Epidermal melanocyte (primary cell): ENCODE measurements around the gene SMIM44.
A peak's percentile ranks its signal among the peaks of the same experiment; 100 is the strongest.

ENCODE experiments used
- DNase-seq: peaks from one replicate; pipeline ENCODE4 v3.0.0; 2011; ENCODE audit warnings: low spot score; ENCODE audit not compliant: insufficient read length

Gene SMIM44

GRCh38 chr19:3441986-3442329 lies 41.3 kb downstream of the SMIM44 start:
- DNase-seq = no peak

GRCh38 chr19:3441089-3441985 lies 41.9 kb downstream of the SMIM44 start:
- DNase-seq = no peak

GRCh38 chr19:3440082-3440481 lies 43.2 kb downstream of the SMIM44 start:
- no peak for DNase-seq

- DNase-seq = peak; percentile 98
Observed at GRCh38 chr19:3434630-3435553, 48.3 kb downstream of the SMIM44 start.

- DNase-seq = no peak
Observed at GRCh38 chr19:3433805-3434540, 49.3 kb downstream of the SMIM44 start.

GRCh38 chr19:3433313-3433712 lies 49.9 kb downstream of the SMIM44 start:
- no peak for DNase-seq
